Measurements from ENCODE around the gene AGAP1. TPM values are rescaled to one million over a fixed set of nuclear protein-coding genes. Genes with fewer than 3 reads are reported as not detected.

The AGAP1 gene
- total RNA-seq, 6 experiments from 2014 or later, result 14.1 to 16.0 (median 15.1) TPM

DNA sequence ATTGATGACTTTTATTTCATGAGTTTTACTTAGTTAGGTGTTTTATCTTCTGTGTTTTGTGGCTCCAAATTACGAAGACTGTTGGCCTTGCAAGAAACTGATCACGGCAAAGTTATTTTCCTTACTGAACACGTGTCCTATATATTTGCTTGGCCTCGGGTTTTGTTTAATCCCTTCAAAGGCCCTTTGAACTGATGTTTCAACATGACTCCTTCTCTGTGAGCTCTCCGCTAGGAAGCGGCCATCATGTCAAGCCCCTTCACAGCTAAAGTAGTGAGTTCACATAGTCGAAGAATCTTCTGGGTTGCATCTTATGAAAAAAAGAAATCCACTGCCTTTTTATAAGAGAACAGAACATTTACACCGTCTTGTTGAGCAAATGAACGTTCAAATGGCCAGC lies 515.0 kb downstream of the AGAP1 start:
- Mint-ChIP-seq H3K27ac (no peak overlapping the region), H3K27me3 (ENCODE audit: insufficient read depth) (no peaks in the 10 kb centered on the region; the same call in 1 of the 2 replicates), H3K4me1 (ENCODE audit: low read depth) (no peaks in the 10 kb centered on the region), H3K4me3 (no peak overlapping the region), H3K36me3 (ENCODE audit: low read depth) (no peaks in the 10 kb centered on the region), H3K9me3 (no peaks in the 10 kb centered on the region)
- no peak for DNase-seq
- TF ChIP-seq, protein P1, sequence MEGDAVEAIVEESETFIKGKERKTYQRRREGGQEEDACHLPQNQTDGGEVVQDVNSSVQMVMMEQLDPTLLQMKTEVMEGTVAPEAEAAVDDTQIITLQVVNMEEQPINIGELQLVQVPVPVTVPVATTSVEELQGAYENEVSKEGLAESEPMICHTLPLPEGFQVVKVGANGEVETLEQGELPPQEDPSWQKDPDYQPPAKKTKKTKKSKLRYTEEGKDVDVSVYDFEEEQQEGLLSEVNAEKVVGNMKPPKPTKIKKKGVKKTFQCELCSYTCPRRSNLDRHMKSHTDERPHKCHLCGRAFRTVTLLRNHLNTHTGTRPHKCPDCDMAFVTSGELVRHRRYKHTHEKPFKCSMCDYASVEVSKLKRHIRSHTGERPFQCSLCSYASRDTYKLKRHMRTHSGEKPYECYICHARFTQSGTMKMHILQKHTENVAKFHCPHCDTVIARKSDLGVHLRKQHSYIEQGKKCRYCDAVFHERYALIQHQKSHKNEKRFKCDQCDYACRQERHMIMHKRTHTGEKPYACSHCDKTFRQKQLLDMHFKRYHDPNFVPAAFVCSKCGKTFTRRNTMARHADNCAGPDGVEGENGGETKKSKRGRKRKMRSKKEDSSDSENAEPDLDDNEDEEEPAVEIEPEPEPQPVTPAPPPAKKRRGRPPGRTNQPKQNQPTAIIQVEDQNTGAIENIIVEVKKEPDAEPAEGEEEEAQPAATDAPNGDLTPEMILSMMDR (IDR thresholded peaks at IDR 0.05), result no peak

DNA sequence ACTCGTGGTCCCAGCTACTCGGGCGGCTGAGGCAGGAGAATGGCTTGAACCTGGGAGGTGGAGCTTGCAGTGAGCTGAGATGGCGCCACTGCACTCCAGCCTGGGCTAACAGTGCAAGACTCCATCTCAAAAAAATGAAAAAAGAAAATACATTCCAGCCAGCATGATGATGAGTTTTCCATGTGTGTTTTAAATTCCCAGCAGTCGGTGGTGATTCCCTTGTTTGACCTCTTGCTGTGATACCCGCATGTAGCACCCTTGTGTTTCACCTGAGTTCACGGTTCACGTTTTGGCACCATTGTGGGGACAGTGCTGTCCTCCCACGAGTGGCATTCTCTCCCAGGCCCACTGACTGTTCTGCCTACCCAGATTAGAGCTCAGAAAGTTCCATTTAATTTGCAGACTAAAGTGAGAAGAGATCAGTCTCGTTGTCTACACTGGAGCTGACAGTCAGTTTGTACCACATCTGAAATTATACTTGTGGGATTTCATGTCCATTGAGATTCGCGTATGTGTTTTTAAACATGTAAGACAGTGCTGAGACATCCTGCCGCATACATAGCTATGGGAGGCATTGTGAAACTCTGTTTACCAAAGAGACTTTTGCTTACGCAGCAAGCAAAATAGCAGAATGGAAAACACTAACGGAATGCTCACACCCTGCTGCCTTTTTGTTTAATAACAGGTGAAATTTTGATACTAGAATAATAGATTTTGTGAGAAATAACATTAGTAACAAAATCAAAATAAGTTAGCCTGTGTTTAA lies 517.3 kb downstream of the AGAP1 start:
- no peak for DNase-seq
- H3K4me1 Mint-ChIP-seq (ENCODE audit: low read depth), result no peaks in the 10 kb centered on the region

GRCh38 chr2:236012155-236012554 lies 518.3 kb downstream of the AGAP1 start:
- Mint-ChIP-seq H3K4me1 (ENCODE audit: low read depth) (no peaks in the 10 kb centered on the region), H3K27ac (no peak overlapping the region)

More for the DNA sequence above, 517.3 kb downstream of the AGAP1 start:
- TF ChIP-seq, protein P1 (IDR thresholded peaks at IDR 0.05), result no peak
- H3K27me3 Mint-ChIP-seq (ENCODE audit: insufficient read depth), result no peaks in the 10 kb centered on the region
- H3K4me3 Mint-ChIP-seq, result no peak overlapping the region
- H3K9me3 Mint-ChIP-seq, result no peaks in the 10 kb centered on the region
- H3K27ac Mint-ChIP-seq, result no peak overlapping the region
- no peaks in the 10 kb centered on the region for H3K36me3 Mint-ChIP-seq (ENCODE audit: low read depth)

GRCh38 chr2:236014408-236015131 lies 520.7 kb downstream of the AGAP1 start:
- H3K27me3 Mint-ChIP-seq (ENCODE audit: insufficient read depth), result no peaks in the 10 kb centered on the region
- no peak overlapping the region for H3K27ac Mint-ChIP-seq
- H3K4me3 Mint-ChIP-seq, result no peak overlapping the region
- H3K9me3 Mint-ChIP-seq, result no peaks in the 10 kb centered on the region
- H3K36me3 Mint-ChIP-seq (ENCODE audit: low read depth), result no peaks in the 10 kb centered on the region
- no peaks in the 10 kb centered on the region for H3K4me1 Mint-ChIP-seq (ENCODE audit: low read depth)
- no peak for DNase-seq
- TF ChIP-seq, protein P1 (IDR thresholded peaks at IDR 0.05), result no peak

More at GRCh38 chr2:236012155-236012554, 518.3 kb downstream of the AGAP1 start:
- H3K36me3 Mint-ChIP-seq (ENCODE audit: low read depth), result no peaks in the 10 kb centered on the region
- TF ChIP-seq, protein P1 (IDR thresholded peaks at IDR 0.05), result no peak
- no peak overlapping the region for H3K4me3 Mint-ChIP-seq
- no peaks in the 10 kb centered on the region for H3K9me3 Mint-ChIP-seq
- no peaks in the 10 kb centered on the region for H3K27me3 Mint-ChIP-seq (ENCODE audit: insufficient read depth)
- DNase-seq, result no peak

GRCh38 chr2:236015171-236015570 lies 521.3 kb downstream of the AGAP1 start:
- Mint-ChIP-seq H3K4me1 (ENCODE audit: low read depth) (no peaks in the 10 kb centered on the region), H3K36me3 (ENCODE audit: low read depth) (no peaks in the 10 kb centered on the region), H3K4me3 (no peak overlapping the region), H3K9me3 (no peaks in the 10 kb centered on the region), H3K27me3 (ENCODE audit: insufficient read depth) (no peaks in the 10 kb centered on the region), H3K27ac (no peak overlapping the region)
- TF ChIP-seq, protein P1 (IDR thresholded peaks at IDR 0.05), result no peak
- DNase-seq, result no peak

Data from HFFc6 (cell line).